BJ (cell line): Measurements from ENCODE around the gene MYO10. TPM values are rescaled to one million over a fixed set of nuclear protein-coding genes. Genes with fewer than 3 reads are reported as not detected.

Experiments
- CTCF ChIA-PET: fragments of 350-600 bp; formaldehyde crosslinking; extraction: SDS; loops from one replicate; lab custom pipeline; 2021; ENCODE audit warnings: antibody characterized with exemption, inconsistent platforms; lab: Yijun Ruan, JAX
- POLR2A ChIA-PET: fragments of 300-600 bp; sonication (Branson Sonifier 250); formaldehyde crosslinking; extraction: SDS; loops from one replicate; lab custom pipeline; 2021; ENCODE audit warnings: antibody characterized with exemption; lab: Charles Lee
- DNase-seq: peaks from one replicate; pipeline ENCODE4 v3.0.0-alpha.2; 2011; ENCODE audit warnings: low read depth
- H3K27me3 ChIP-seq: 2 replicates; pipeline ENCODE4 v1.6.0; 2011; ENCODE audit warnings: low read length; ENCODE audit not compliant: control insufficient read depth, insufficient read depth
- H3K36me3 ChIP-seq: 2 replicates; pipeline ENCODE4 v1.5.1; 2011; ENCODE audit warnings: low read length; ENCODE audit not compliant: control insufficient read depth, insufficient read depth
- H3K4me3 ChIP-seq: 2 replicates; pipeline ENCODE4 v1.5.1; 2011; ENCODE audit warnings: low read depth, mild to moderate bottlenecking, control low read depth, low read length
- CTCF ChIP-seq: IDR thresholded peaks from 2 replicates; pipeline ENCODE4 v1.5.1; 2011; ENCODE audit warnings: low read depth, mild to moderate bottlenecking, control low read depth, inconsistent platforms, low read length, moderate library complexity; ENCODE audit not compliant: insufficient read depth
- polyA plus RNA-seq: library from polyadenylated mRNA; depleted of rRNA; stranded (reverse); fragments of >200 nt; gene quantifications from 2 replicates; pipeline ENCODE4 v1.2.3, GENCODE V29; 2011

The MYO10 gene
- polyA plus RNA-seq, 1 experiment = 17.1 TPM

GRCh38 chr5:16791036-16791705 is 144.9 kb downstream of the MYO10 start:
- DNase-seq = no peak
- H3K36me3 ChIP-seq = peaks cover 4% of the 10 kb centered on the region
- no peak overlapping the region for H3K4me3 ChIP-seq
- CTCF ChIA-PET = interaction anchor here (0.6 to 4.6 kb wide), 20 partner anchors 8 to 412 kb away, joined by 3 to 69 read pairs (median 4); no protein-coding TSS in a partner anchor
- peak; percentile 59 for TF ChIP-seq CTCF
- H3K27me3 ChIP-seq = no peaks in the 10 kb centered on the region
- POLR2A ChIA-PET = interaction anchor here (0.6 kb wide), 1 partner anchor 10 kb away, joined by 3 read pairs; no protein-coding TSS in a partner anchor

GRCh38 chr5:16788957-16789356 is 147.1 kb downstream of the MYO10 start:
- Histone ChIP-seq H3K27me3 (no peaks in the 10 kb centered on the region), H3K4me3 (no peak overlapping the region), H3K36me3 (peaks cover 4% of the 10 kb centered on the region)
- DNase-seq = no peak
- ChIA-PET POLR2A (no interaction called here), CTCF (interaction anchor here (1.3 to 1.7 kb wide), 2 partner anchors 380 to 401 kb away, joined by 4 to 14 read pairs; no protein-coding TSS in a partner anchor)
- TF ChIP-seq CTCF = no peak

- no peak for DNase-seq
- no peak for TF ChIP-seq CTCF
- H3K4me3 ChIP-seq = no peak overlapping the region
- H3K27me3 ChIP-seq = no peaks in the 10 kb centered on the region
- H3K36me3 ChIP-seq = peaks cover 5% of the 10 kb centered on the region
- POLR2A ChIA-PET = interaction anchor here (0.6 kb wide), 1 partner anchor 10 kb away, joined by 4 read pairs; no protein-coding TSS in a partner anchor
- CTCF ChIA-PET = interaction anchor here (0.9 to 2.0 kb wide), 4 partner anchors 13 to 429 kb away, joined by 3 to 19 read pairs (median 4); no protein-coding TSS in a partner anchor
These were observed 148.8 kb downstream of the MYO10 start for GRCh38 chr5:16787278-16787677.

GRCh38 chr5:16784843-16785791 is 151.0 kb downstream of the MYO10 start:
- TF ChIP-seq CTCF = no peak
- CTCF ChIA-PET = interaction anchor here (0.9 to 2.7 kb wide), 3 partner anchors 7 to 406 kb away, joined by 3 to 28 read pairs (median 3); no protein-coding TSS in a partner anchor
- no peaks in the 10 kb centered on the region for H3K27me3 ChIP-seq
- peaks cover 3% of the 10 kb centered on the region for H3K36me3 ChIP-seq
- DNase-seq = no peak
- POLR2A ChIA-PET = no interaction called here
- no peak overlapping the region for H3K4me3 ChIP-seq
